ENCODE results near the gene CSNK1G3.

The CSNK1G3 gene

DNA sequence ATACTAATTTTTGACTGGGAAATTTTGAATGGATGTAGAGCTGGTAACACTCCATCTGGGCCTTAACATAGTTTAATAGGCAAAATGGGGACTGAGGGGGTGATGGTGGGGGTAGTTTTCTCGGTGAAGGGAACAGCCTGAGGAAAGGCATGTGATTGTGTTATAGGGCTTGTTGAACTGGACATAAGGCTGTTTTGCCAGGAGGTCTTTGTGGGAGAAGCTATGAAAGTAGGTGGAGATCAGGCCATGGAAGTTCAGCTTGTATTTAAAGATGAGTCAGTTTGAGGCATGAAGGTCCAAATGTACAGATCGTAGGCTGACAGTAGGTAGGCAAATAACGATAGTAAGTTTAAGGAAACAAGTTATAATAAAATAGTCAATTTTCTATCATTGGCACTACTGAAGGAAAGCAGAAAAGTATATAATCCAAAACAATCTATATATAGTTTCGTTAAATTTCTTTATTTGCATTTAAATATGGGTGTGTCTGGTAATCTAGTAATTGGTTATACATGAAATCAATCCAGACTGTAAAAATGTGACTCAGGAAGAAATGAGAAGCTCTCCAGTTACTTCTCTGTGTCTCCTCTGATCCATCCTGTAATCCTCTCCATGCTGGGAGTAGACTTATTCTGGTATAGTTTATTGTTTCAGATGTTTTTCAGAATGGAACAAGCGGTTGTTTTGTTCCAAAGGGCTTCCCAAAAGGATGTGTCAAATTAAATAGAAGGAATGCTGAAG is 2.8 kb downstream of the CSNK1G3 start:
- DNase-seq, result no peak

DNA sequence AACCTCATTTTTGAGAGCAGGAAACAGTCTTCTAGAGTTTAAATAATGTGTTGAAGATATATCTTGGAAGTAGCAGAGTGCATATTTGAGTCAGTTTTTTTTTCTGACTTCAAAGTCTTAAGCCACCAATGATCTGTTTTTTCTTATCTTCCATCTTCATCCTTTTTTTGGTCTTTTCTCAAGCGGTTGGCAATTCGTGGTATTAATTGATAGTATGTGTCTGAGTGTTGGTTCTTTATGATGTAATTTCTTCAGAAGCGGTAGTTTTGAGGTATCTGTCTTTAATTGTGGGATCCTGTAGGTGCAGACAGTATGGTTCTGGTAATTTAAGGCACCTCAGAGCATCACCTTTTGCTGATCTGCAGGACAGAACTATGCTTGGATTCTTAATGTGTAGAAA is 3.9 kb downstream of the CSNK1G3 start:
- DNase-seq, result no peak

- no peak for DNase-seq
Observed at GRCh38 chr5:123517476-123517875, 5.5 kb downstream of the CSNK1G3 start.

DNA sequence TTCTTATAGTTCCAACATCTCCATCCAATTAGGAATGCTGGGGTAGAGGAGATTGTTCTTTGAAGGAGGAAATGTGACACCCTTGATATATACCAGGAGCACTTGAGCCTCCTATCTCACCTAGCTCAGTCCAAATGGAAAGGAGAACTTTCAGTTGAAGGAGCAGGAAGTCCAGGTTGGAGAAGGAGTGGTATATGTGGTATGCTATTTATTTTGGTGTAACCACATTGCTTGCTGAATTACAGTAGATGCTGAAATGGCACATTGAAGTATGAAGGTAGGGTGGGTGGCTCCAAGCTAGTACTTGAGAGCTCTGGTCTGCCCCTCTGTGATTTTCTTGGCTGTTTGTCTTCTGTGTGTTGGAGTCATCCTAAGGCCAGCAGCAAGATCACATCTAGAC is 6.1 kb downstream of the CSNK1G3 start:
- DNase-seq, result no peak

DNA sequence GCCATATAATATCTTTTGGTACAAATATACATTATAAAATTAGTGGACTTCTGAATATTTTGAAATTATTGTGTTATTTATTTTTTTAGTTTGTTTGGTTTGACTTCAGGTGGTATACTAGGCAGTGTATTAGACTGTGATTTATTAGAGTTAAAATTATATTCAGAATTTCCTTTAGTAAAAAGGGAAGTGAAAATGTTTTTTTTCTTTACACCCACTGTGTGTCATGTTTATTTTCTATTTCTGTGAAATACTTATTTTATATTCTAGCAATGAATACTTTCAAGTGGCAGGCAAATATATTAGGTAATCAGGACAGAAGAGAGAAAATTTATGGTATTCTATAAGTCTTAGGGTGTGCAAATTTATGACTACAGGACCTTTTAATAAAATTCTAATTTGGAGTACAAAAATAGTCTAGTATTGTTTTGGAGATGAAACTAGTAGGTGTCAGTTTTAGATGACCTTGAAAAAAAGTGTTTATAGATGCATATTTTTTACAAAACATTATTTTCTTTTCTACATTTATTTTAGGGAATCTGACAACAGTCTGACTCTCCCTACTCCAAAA is 8.8 kb downstream of the CSNK1G3 start:
- DNase-seq, result no peak

- no peak for DNase-seq
Observed at GRCh38 chr5:123524146-123524545, 12.2 kb downstream of the CSNK1G3 start.

GRCh38 chr5:123527190-123527589 is 15.2 kb downstream of the CSNK1G3 start:
- DNase-seq, result no peak

GRCh38 chr5:123528065-123528464 is 16.1 kb downstream of the CSNK1G3 start:
- no peak for DNase-seq

GRCh38 chr5:123528878-123529277 is 16.9 kb downstream of the CSNK1G3 start:
- no peak for DNase-seq

- DNase-seq, result no peak
Observed at GRCh38 chr5:123530728-123531127, 18.8 kb downstream of the CSNK1G3 start.

DNA sequence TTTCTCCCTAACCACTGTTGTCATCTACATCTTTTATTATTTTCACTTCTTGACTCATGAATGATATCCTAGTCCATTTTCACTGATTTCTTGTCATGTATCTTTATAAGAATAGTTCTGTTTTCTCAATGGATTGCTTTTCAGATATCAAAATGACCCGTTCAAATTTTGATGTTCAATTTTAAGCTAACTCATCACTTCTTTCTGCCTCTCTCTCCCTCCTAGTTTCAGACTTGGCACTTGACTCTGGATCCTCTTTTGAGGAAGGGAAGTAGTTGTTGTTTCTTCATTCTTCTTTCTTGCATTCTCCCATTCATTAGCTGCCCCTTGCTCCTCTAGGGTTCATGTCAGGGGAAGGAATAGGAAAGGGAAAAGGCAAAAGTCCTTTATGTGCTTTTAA is 23.7 kb downstream of the CSNK1G3 start:
- no peak for DNase-seq

- no peak for DNase-seq
Observed at GRCh38 chr5:123537256-123537655, 25.3 kb downstream of the CSNK1G3 start.

GRCh38 chr5:123537845-123538244 is 25.9 kb downstream of the CSNK1G3 start:
- no peak for DNase-seq

DNA sequence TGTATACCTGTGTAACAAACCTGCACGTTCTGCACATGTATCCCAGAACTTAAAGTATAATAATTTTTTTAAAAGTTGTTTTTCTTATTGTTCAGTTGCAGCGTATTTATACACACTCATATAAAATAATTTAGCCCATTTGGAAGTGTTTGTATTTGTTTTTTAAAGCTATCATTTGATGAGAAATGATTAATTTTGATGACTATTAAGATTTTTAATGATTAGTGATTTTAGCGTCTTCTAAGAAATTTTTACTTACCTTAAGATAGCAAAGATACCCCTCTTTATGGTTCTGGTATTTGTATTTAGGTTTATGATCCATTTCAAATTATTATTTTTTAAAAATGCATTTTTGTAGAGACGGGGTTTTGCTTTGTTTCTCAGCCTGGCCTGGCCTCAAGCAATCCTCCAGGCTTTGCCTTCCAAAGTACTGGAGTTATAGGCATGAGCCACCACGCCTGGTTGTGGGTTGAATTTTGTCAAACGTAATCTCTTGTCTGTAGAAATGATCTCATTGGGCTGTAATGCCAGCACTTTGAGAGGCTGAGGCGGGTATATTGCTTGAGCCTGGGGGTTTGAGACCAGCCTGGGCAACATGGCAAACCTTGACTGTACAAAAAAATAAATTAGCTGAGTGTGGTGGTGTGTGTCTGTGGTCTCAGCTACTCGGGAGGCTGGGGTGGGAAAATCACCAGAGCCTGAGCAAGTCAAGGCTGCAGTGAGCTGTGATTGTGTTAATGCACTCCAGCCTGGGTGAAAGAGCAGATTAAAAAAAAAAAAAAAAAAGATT is 26.9 kb downstream of the CSNK1G3 start:
- DNase-seq, result no peak

GRCh38 chr5:123540534-123540933 is 28.6 kb downstream of the CSNK1G3 start:
- no peak for DNase-seq

DNA sequence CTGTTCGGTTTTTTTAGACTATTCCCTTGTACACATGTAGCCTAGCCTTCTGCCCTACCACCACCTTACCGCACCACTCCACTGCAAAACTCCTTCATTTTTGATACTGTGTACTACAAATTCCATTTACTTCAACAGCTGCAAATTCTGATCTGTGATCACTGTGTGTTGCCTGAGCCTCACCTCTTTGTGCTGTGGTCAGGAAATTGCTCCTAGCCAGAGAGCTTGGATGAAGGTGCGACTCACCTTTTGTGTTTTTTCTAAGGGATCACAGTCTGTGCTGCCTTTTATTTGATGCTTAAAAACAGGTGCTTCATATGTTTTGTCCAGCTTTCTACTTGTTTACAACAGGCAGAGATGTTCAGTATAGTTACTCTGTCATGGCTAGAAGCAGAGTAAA is 31.5 kb downstream of the CSNK1G3 start:
- no peak for DNase-seq

- peak; percentile 22 to 24 for DNase-seq
Observed at GRCh38 chr5:123545506-123545905, 33.5 kb downstream of the CSNK1G3 start.

GRCh38 chr5:123546657-123547056 is 34.7 kb downstream of the CSNK1G3 start:
- no peak for DNase-seq

DNA sequence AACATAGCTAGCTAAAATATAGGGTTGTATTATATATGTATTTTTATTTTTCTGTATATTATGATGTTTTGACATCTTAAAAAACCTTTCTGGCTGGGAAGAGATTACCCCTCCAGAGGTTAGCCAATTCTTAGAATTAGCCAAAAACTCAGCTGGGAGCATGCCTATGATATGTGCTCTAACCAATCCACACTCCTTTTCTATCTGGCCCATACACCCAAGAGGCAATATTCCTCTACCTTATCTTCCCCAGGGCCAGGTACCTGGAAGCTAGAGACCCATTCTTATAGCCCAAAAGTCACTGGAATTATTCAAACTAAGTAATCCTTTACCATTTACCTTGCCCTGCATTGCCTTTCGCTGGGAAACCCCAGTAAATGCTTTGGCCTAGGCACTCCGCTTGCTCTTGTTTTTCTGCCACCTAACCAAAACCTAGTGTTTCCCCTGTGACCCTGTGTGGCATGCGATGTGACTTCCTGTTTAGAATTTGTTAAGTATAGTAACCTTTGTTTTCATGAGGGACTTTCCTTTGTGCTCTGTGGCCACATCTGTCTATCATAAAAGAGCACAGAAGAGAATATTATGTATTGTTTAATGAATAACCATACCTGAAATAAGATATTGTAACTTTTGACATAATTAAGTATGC is 37.4 kb downstream of the CSNK1G3 start:
- DNase-seq, result peak; percentile 17 to 41

GRCh38 chr5:123554601-123555000 is 42.6 kb downstream of the CSNK1G3 start:
- no peak for DNase-seq

GRCh38 chr5:123557907-123558306 is 45.9 kb downstream of the CSNK1G3 start:
- DNase-seq, result no peak

GRCh38 chr5:123558762-123559433 is 46.9 kb downstream of the CSNK1G3 start:
- no peak for DNase-seq

- DNase-seq, result no peak
Observed at GRCh38 chr5:123559434-123559775, 47.4 kb downstream of the CSNK1G3 start.

All from stimulated activated CD4-positive, alpha-beta T cell treated with anti-CD3 and anti-CD28 coated beads, Interleukin-2, amount 100 ng/mL, for 24 hours (primary cell).